GM12865 (cell line): Measurements from ENCODE around the gene NTRK3.

ENCODE experiments used
- DNase-seq: peaks from one replicate; pipeline ENCODE4 v3.0.0; 2010; ENCODE audit warnings: low read depth
- H3K4me3 ChIP-seq: 2 replicates; pipeline ENCODE4 v1.5.1; 2011; ENCODE audit warnings: mild to moderate bottlenecking, low read depth, low read length, control low read depth
- CTCF ChIP-seq: IDR thresholded peaks from 2 replicates; pipeline ENCODE4 v1.5.1; 2011; ENCODE audit warnings: low read length, control low read depth, low read depth, inconsistent platforms; ENCODE audit not compliant: insufficient read depth; ENCODE audit errors: missing control alignments

The NTRK3 gene

DNA sequence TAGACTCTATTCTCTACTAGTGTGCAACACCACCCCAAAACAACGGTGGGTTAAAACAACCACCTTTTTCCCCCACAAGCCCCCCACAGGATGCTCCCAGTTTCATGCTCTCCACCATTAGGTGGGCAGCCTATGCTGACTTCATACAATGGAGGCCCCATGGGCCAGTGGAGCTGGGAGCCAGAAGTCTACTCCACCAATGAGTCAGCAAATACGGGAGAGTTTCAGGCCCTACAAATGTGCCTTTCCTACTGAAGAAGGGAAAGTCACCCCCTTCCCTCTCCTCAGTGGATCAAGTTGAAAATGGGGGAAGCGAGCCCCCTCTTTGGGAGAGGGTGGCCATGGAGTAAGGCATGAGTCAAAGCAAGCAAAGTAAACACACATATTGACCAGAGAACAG is 278.6 kb downstream of the NTRK3 start:
- TF ChIP-seq CTCF, result no peak
- no peak for DNase-seq
- no peak overlapping the region for H3K4me3 ChIP-seq

GRCh38 chr15:87976552-87976951 is 280.0 kb downstream of the NTRK3 start:
- no peak for DNase-seq
- H3K4me3 ChIP-seq, result no peak overlapping the region
- no peak for TF ChIP-seq CTCF

GRCh38 chr15:87973501-87974215 is 282.9 kb downstream of the NTRK3 start:
- no peak for TF ChIP-seq CTCF
- H3K4me3 ChIP-seq, result no peak overlapping the region
- DNase-seq, result no peak

- no peak for TF ChIP-seq CTCF
- no peak overlapping the region for H3K4me3 ChIP-seq
- no peak for DNase-seq
These were observed 285.5 kb downstream of the NTRK3 start for GRCh38 chr15:87971076-87971475.

- DNase-seq, result no peak
- TF ChIP-seq CTCF, result no peak
- H3K4me3 ChIP-seq, result no peak overlapping the region
These were observed 288.6 kb downstream of the NTRK3 start for GRCh38 chr15:87967951-87968350.

DNA sequence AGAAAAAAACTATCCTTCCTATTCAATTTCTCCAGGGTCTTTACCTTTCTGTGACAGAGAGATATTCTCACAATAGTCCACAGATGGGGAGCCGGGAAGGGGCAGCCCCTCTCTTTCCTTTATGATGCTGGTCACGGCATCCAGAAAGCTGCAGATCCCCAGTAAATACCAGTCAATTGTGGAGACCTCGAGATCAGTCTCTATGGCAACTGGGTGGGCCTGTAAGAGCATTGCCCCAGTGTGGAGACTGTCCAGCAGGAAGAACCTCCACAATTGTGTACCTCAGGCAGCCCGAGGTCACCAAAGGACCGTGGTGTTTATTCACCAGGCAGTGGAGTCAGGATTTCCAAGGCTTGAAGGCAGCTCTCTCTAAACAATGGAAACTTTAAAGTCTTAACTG is 291.2 kb downstream of the NTRK3 start:
- no peak for TF ChIP-seq CTCF
- H3K4me3 ChIP-seq, result no peak overlapping the region
- DNase-seq, result no peak

DNA sequence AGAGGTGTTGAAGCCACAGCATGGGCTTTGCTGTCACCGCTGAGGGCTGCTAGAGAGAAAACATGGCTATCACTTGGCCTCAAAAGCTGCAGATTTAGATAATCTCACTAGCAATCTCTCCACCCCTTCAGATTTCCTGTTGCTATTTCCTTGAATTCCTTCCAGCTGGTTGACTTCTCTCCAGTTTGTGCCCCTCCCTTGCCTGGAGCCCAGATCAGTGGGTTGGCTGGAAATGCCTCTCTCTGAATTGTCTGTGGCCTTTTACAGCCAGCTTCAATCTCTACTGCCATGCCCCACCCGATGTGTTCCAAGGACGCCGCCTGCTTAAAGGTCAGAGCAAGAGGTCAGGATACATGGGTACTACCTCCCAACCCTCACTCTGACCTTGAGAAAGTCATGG is 294.1 kb downstream of the NTRK3 start:
- H3K4me3 ChIP-seq, result no peak overlapping the region
- DNase-seq, result no peak
- no peak for TF ChIP-seq CTCF
